Measurements from ENCODE around the gene IRF9. TPM values are rescaled to one million over a fixed set of nuclear protein-coding genes. Genes with fewer than 3 reads are reported as not detected.

Gene IRF9
- total and polyA plus RNA-seq, 2 of the 13 experiments (the other 11 are each of a cell fraction or from before 2014, with no cell fraction given): 14.9 to 49.7 TPM

- 0 out of 2 replicates have a peak, but pooled peaks have one; percentile 66 for TF ChIP-seq HOMEZ (CRISPR knock-in tag; IDR thresholded peaks at IDR 0.05; ENCODE audit: low read depth)
- TF ChIP-seq SRSF9 (IDR thresholded peaks at IDR 0.05; ENCODE audit: borderline replicate concordance, insufficient read depth, low read depth, low read length, poor library complexity, severe bottlenecking): no peak
- TF ChIP-seq POLR2AphosphoS5 (IDR thresholded peaks at IDR 0.05; ENCODE audit: low read depth, low read length): peak; percentile 91
- TF ChIP-seq GTF3A (CRISPR knock-in tag; conservative IDR thresholded peaks at IDR 0.05): peak; percentile 99
- TF ChIP-seq MLLT10 (CRISPR knock-in tag; IDR thresholded peaks at IDR 0.05): peak; percentile 75
- TF ChIP-seq, protein P1, sequence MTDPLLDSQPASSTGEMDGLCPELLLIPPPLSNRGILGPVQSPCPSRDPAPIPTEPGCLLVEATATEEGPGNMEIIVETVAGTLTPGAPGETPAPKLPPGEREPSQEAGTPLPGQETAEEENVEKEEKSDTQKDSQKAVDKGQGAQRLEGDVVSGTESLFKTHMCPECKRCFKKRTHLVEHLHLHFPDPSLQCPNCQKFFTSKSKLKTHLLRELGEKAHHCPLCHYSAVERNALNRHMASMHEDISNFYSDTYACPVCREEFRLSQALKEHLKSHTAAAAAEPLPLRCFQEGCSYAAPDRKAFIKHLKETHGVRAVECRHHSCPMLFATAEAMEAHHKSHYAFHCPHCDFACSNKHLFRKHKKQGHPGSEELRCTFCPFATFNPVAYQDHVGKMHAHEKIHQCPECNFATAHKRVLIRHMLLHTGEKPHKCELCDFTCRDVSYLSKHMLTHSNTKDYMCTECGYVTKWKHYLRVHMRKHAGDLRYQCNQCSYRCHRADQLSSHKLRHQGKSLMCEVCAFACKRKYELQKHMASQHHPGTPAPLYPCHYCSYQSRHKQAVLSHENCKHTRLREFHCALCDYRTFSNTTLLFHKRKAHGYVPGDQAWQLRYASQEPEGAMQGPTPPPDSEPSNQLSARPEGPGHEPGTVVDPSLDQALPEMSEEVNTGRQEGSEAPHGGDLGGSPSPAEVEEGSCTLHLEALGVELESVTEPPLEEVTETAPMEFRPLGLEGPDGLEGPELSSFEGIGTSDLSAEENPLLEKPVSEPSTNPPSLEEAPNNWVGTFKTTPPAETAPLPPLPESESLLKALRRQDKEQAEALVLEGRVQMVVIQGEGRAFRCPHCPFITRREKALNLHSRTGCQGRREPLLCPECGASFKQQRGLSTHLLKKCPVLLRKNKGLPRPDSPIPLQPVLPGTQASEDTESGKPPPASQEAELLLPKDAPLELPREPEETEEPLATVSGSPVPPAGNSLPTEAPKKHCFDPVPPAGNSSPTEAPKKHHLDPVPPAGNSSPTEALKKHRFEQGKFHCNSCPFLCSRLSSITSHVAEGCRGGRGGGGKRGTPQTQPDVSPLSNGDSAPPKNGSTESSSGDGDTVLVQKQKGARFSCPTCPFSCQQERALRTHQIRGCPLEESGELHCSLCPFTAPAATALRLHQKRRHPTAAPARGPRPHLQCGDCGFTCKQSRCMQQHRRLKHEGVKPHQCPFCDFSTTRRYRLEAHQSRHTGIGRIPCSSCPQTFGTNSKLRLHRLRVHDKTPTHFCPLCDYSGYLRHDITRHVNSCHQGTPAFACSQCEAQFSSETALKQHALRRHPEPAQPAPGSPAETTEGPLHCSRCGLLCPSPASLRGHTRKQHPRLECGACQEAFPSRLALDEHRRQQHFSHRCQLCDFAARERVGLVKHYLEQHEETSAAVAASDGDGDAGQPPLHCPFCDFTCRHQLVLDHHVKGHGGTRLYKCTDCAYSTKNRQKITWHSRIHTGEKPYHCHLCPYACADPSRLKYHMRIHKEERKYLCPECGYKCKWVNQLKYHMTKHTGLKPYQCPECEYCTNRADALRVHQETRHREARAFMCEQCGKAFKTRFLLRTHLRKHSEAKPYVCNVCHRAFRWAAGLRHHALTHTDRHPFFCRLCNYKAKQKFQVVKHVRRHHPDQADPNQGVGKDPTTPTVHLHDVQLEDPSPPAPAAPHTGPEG (CRISPR knock-in tag; IDR thresholded peaks at IDR 0.05): peak; percentile 85
- TF ChIP-seq HNF1B (CRISPR knock-in tag; IDR thresholded peaks at IDR 0.05): peak; percentile 88; the same call in 1 of the 2 replicates
- TF ChIP-seq ZMYM4 (CRISPR knock-in tag; IDR thresholded peaks at IDR 0.05): peak; percentile 91
- TF ChIP-seq SP5 (CRISPR knock-in tag; IDR thresholded peaks at IDR 0.05; ENCODE audit: borderline replicate concordance, low read depth): no peak; the same call in 1 of the 2 replicates
- TF ChIP-seq SRSF4 (IDR thresholded peaks at IDR 0.05; ENCODE audit: low read depth, low read length, poor library complexity, severe bottlenecking): no peak
- TF ChIP-seq ZNF382 (CRISPR knock-in tag; IDR thresholded peaks at IDR 0.05; ENCODE audit: borderline replicate concordance): no peak
- peak; percentile 19 for TF ChIP-seq ZNF652 (CRISPR knock-in tag; IDR thresholded peaks at IDR 0.05; ENCODE audit: borderline replicate concordance, low read depth)
- TF ChIP-seq, protein P2, sequence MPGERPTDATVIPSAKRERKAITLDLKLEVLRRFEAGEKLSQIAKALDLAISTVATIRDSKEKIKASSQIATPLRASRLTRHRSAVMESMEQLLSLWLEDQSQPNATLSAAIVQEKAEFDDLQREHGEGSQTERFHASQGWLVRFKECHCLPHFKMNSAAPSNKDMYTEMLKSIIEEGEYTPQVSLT (CRISPR knock-in tag; IDR thresholded peaks at IDR 0.05; ENCODE audit: borderline replicate concordance, low read depth): no peak
- TF ChIP-seq NR3C1 (CRISPR knock-in tag; IDR thresholded peaks at IDR 0.05): peak; percentile 92; the same call in 1 of the 2 replicates
- TF ChIP-seq ZNF17 (CRISPR knock-in tag; IDR thresholded peaks at IDR 0.05): no peak
Measured at GRCh38 chr14:24195186-24196070, 34.4 kb downstream of the IRF9 start, which contains the start of gene TM9SF1 (continued).

All from HepG2 (cell line).